Activated CD4-positive, alpha-beta T cell treated with anti-CD3 and anti-CD28 coated beads, Interleukin-2, amount 50 U/mL, for 1 hour (primary cell): ENCODE results near the gene REEP3.

Experiments
- DNase-seq: peaks from one replicate; pipeline ENCODE4 v3.0.0-alpha.2; 2020

Gene REEP3

GRCh38 chr10:63670291-63670898 is 149.2 kb downstream of the REEP3 start:
- no peak for DNase-seq

GRCh38 chr10:63671317-63671937 is 150.2 kb downstream of the REEP3 start:
- DNase-seq = no peak

- DNase-seq = no peak
These were observed 151.3 kb downstream of the REEP3 start for GRCh38 chr10:63672491-63672890.

GRCh38 chr10:63673246-63673645 is 152.0 kb downstream of the REEP3 start:
- DNase-seq = no peak

GRCh38 chr10:63673846-63674245 is 152.6 kb downstream of the REEP3 start:
- no peak for DNase-seq
